NCI-H2196 (cell line): ENCODE results near the gene EIF3A.
"Not testable (repeated sequence)": the region's sequence is repeated elsewhere in the genome, so short reads cannot be mapped to it uniquely, and the experiment has no call there.

Source experiments
- DNase-seq: peaks from one replicate; lab custom pipeline; 2025; ENCODE audit not compliant: unreplicated experiment; lab: John Stamatoyannopoulos, UW

EIF3A gene

GRCh38 chr10:119080521-119081259 lies at the start of gene EIF3A:
Gene EIF3A (minus strand): TSS chr10:119080817. CDS start chr10:119080676, 141 bp downstream.
- DNase-seq = peak; percentile 81

- no peak for DNase-seq
Measured at GRCh38 chr10:119129721-119130120, 49.1 kb upstream of the EIF3A start.

- DNase-seq = no peak
Measured at GRCh38 chr10:119125942-119126341, 45.3 kb upstream of the EIF3A start.

GRCh38 chr10:119120875-119121274 lies 40.3 kb upstream of the EIF3A start:
- no peak for DNase-seq

- DNase-seq = no peak
Measured at GRCh38 chr10:119120413-119120867, 39.8 kb upstream of the EIF3A start.

GRCh38 chr10:119119400-119119799 lies 38.8 kb upstream of the EIF3A start:
- no peak for DNase-seq

- no peak for DNase-seq
Measured at GRCh38 chr10:119118231-119118630, 37.6 kb upstream of the EIF3A start.

GRCh38 chr10:119116326-119116951 lies 35.8 kb upstream of the EIF3A start:
- no peak for DNase-seq

GRCh38 chr10:119115926-119116325 lies 35.3 kb upstream of the EIF3A start:
- no peak for DNase-seq

GRCh38 chr10:119113751-119114732 lies 33.4 kb upstream of the EIF3A start:
- no peak for DNase-seq

- no peak for DNase-seq
Measured at GRCh38 chr10:119112056-119112455, 31.4 kb upstream of the EIF3A start.

- DNase-seq = not testable (repeated sequence)
Measured at GRCh38 chr10:119107771-119108170, 27.2 kb upstream of the EIF3A start.

- not testable (repeated sequence) for DNase-seq
Measured at GRCh38 chr10:119107106-119107505, 26.5 kb upstream of the EIF3A start.

GRCh38 chr10:119105899-119106298 lies 25.3 kb upstream of the EIF3A start:
- not testable (repeated sequence) for DNase-seq

GRCh38 chr10:119105155-119105554 lies 24.5 kb upstream of the EIF3A start:
- DNase-seq = no peak

GRCh38 chr10:119104654-119105015 lies 24.0 kb upstream of the EIF3A start:
- DNase-seq = no peak

GRCh38 chr10:119103903-119104653 lies 23.5 kb upstream of the EIF3A start, which contains the start of gene DENND10:
Gene DENND10 (plus strand): TSS chr10:119104113. CDS start chr10:119104143, 30 bp downstream.
- DNase-seq = peak; percentile 42

- no peak for DNase-seq
Measured at GRCh38 chr10:119103241-119103902, 22.8 kb upstream of the EIF3A start.

GRCh38 chr10:119101366-119102098 lies 20.9 kb upstream of the EIF3A start:
- peak; percentile 1 for DNase-seq
